PC-3 (cell line): ENCODE measurements around the gene ACTL8. TPM values are rescaled to one million over a fixed set of nuclear protein-coding genes. Genes with fewer than 3 reads are reported as not detected.

Experiments used
- ATAC-seq: fragments of 200-7000 bp; cut with Tn5 transposase; 2 replicates; pipeline ENCODE4 v1.9.1; 2020; ENCODE audit warnings: mild to moderate bottlenecking, moderate library complexity
- BruUV-seq: library from RNA; stranded (reverse); fragments of 400-500 nt; replicated peaks from 2 replicates; lab custom pipeline; 2021; lab: Mats Ljungman, UMichigan
- CTCF ChIA-PET: fragments of 300-600 bp; sonication (Branson Sonifier 250); formaldehyde crosslinking; loops from one replicate; lab custom pipeline; 2022; ENCODE audit warnings: antibody characterized with exemption; lab: Charles Lee
- POLR2A ChIA-PET: fragments of 300-600 bp; sonication (Branson Sonifier 250); formaldehyde crosslinking; loops from one replicate; lab custom pipeline; 2022; ENCODE audit warnings: antibody characterized with exemption; ENCODE audit not compliant: unreplicated experiment; lab: Charles Lee
- DNase-seq: peaks from one replicate; pipeline ENCODE4 v3.0.0-alpha.2; 2015
- H2AFZ ChIP-seq: fragments of 300-600 bp; sonication (generic); 2 replicates; pipeline ENCODE4 v1.6.0; 2016; ENCODE audit warnings: antibody characterized with exemption, low read length
- H3F3A ChIP-seq: fragments of 300-600 bp; sonication (generic); one replicate; pipeline ENCODE4 v1.6.0; 2017; ENCODE audit warnings: antibody characterized with exemption, low read length, control low read depth, mild to moderate bottlenecking; ENCODE audit not compliant: unreplicated experiment
- H3K27ac ChIP-seq: fragments of 300-600 bp; sonication (generic); 2 replicates; pipeline ENCODE4 v1.5.1; 2016; ENCODE audit warnings: mild to moderate bottlenecking, low read length
- H3K27me3 ChIP-seq: fragments of 300-600 bp; sonication (generic); 2 replicates; pipeline ENCODE4 v1.6.1; 2016; ENCODE audit warnings: low read length, mixed read lengths
- H3K36me3 ChIP-seq: fragments of 300-600 bp; sonication (generic); 2 replicates; pipeline ENCODE4 v1.6.1; 2016; ENCODE audit warnings: low read depth, mixed run types, low read length, mixed read lengths
- H3K4me1 ChIP-seq: fragments of 300-600 bp; sonication (generic); 2 replicates; pipeline ENCODE4 v1.5.1; 2016; ENCODE audit warnings: low read length; ENCODE audit not compliant: insufficient read depth
- H3K4me2 ChIP-seq: fragments of 300-600 bp; sonication (generic); 2 replicates; pipeline ENCODE4 v1.6.0; 2016; ENCODE audit warnings: low read length
- H3K4me3 ChIP-seq: fragments of 300-600 bp; sonication (generic); 2 replicates; pipeline ENCODE4 v1.5.1; 2016; ENCODE audit warnings: mild to moderate bottlenecking, low read length, mixed read lengths
- H3K79me2 ChIP-seq: fragments of 300-600 bp; sonication (generic); 2 replicates; pipeline ENCODE4 v1.6.1; 2017; ENCODE audit warnings: low read length, mixed read lengths
- H3K9ac ChIP-seq: fragments of 300-600 bp; sonication (generic); 2 replicates; pipeline ENCODE4 v1.6.0; 2016; ENCODE audit warnings: mild to moderate bottlenecking, low read length
- H3K9me2 ChIP-seq: fragments of 300-600 bp; sonication (generic); replicated peaks from 2 replicates; pipeline ENCODE4 v1.6.1; 2016; ENCODE audit warnings: mixed run types, low read length, mixed read lengths
- H3K9me3 ChIP-seq: fragments of 300-600 bp; sonication (generic); 2 replicates; pipeline ENCODE4 v1.6.1; 2016; ENCODE audit warnings: low read length, mixed read lengths
- H4K20me1 ChIP-seq: fragments of 300-600 bp; sonication (generic); 2 replicates; pipeline ENCODE4 v1.6.1; 2016; ENCODE audit warnings: low read length, mixed read lengths
- EZH2 ChIP-seq: fragments of 300-600 bp; sonication (generic); IDR thresholded peaks from one replicate; pipeline ENCODE4 v1.6.1; 2017; ENCODE audit warnings: antibody characterized with exemption, mild to moderate bottlenecking, low read length; ENCODE audit not compliant: unreplicated experiment
- EZH2phosphoT487 ChIP-seq: fragments of 300-600 bp; sonication (generic); IDR thresholded peaks from 2 replicates; pipeline ENCODE4 v1.6.1; 2018; ENCODE audit warnings: mild to moderate bottlenecking, antibody characterized with exemption, low read length, borderline replicate concordance
- intact Hi-C: fragments of 100-400 bp; cut with micrococcal nuclease; formaldehyde crosslinking; loops from 2 replicates; pipeline ENCODE4 v1.9.0; 2023
- total RNA-seq: library from RNA; depleted of rRNA; stranded (reverse); fragments of >200 nt; gene quantifications from 2 replicates; pipeline ENCODE4 v1.2.3, GENCODE V29; 2014
- TF ChIP-seq, protein P1 (sequence below): fragments of 300-600 bp; sonication (generic); conservative IDR thresholded peaks from 2 replicates; pipeline ENCODE4 v1.5.1; 2017; ENCODE audit warnings: antibody characterized with exemption, low read depth, mild to moderate bottlenecking, low read length

Gene ACTL8
- total RNA-seq, 1 experiment from 2014 or later, result not detected

DNA sequence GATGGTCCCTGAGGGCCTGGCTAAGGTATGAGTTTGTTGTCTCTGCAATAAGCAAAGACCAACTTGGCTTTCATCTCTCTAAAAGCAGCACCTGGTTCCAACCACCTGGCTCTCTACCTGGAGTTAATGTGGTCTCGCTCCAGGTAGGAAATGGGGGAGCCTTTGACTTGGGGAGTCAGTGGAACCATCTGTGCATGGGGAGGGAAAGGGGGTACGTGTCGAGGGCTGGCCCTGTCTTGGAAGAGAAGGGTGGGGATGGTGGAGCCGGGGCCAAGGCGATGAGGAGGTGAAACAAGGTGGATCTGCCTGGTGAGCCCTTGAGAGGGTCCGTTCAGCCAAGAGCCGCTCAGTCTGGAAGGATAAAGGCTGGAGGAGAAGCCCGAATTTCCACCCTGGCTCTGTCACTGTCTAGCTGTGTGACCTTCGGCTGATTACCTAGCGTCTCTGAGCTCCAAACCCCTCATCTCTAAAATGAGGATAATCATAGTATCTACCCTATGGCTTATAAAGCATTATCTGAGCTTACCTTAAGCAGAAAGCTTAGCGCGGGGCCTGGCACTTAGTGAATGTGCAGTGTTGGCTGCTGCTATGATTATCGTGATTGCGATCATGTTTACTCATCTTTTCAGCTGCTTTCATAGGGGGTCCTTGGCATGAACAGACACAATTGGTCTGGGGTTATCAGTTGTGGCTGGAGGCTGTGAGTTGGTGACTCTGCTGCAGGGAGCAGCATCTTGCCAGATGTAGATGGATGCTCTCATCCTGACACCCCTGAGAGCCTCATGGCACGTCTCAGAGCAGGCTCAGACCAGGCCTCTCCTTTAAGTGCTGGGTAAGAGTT, 78.7 kb downstream of the ACTL8 start:
- Histone ChIP-seq H3K9me2 (no peaks in the 10 kb centered on the region), H4K20me1 (no peaks in the 10 kb centered on the region), H3K36me3 (no peaks in the 10 kb centered on the region), H3K27me3 (peaks cover 33% of the 10 kb centered on the region), H3K4me2 (no peak overlapping the region), H3K4me3 (no peak overlapping the region), H3K27ac (no peak overlapping the region), H3K9me3 (no peaks in the 10 kb centered on the region), H3F3A (no peaks in the 10 kb centered on the region), H3K4me1 (no peaks in the 10 kb centered on the region), H3K9ac (no peak overlapping the region), H3K79me2 (no peaks in the 10 kb centered on the region), H2AFZ (no peak overlapping the region)
- TF ChIP-seq EZH2phosphoT487 (no peak), EZH2 (no peak)
- TF ChIP-seq, protein P1, sequence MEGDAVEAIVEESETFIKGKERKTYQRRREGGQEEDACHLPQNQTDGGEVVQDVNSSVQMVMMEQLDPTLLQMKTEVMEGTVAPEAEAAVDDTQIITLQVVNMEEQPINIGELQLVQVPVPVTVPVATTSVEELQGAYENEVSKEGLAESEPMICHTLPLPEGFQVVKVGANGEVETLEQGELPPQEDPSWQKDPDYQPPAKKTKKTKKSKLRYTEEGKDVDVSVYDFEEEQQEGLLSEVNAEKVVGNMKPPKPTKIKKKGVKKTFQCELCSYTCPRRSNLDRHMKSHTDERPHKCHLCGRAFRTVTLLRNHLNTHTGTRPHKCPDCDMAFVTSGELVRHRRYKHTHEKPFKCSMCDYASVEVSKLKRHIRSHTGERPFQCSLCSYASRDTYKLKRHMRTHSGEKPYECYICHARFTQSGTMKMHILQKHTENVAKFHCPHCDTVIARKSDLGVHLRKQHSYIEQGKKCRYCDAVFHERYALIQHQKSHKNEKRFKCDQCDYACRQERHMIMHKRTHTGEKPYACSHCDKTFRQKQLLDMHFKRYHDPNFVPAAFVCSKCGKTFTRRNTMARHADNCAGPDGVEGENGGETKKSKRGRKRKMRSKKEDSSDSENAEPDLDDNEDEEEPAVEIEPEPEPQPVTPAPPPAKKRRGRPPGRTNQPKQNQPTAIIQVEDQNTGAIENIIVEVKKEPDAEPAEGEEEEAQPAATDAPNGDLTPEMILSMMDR, result no peak
- POLR2A ChIA-PET, result no interaction called here
- BruUV-seq, result no TSS peak
- DNase-seq (no peak), ATAC-seq (no peak)
- intact Hi-C loops, result no loop called here
- CTCF ChIA-PET, result no interaction called here

DNA sequence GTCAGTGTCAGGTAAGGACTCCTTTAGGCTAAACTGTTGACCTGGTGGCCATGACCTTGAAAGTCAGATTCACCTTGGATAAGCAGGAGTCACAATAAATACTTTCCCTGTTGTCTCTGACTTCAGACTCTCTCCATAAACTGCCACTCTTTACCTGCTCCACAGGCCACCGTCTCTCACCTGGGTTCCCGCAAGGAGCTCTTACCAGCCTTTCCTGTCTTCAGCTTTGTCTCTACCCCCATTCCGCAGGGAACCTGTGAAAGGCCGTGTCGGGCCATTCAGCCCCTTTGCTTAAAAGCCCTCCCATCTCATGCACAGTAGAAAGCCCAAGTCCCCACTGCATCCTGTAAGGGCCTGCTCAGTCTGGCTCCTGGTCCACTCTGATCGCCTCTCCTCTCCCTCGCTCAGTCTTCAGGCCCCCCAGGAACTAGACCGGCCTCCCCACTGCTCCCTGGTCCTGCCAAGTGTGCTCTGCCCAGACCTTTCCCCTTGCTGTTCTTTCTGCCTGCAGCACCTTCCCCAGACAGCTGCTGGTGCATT, 79.5 kb downstream of the ACTL8 start:
- POLR2A ChIA-PET, result no interaction called here

More for the DNA sequence above, 79.5 kb downstream of the ACTL8 start:
- Histone ChIP-seq H2AFZ (no peak overlapping the region), H3K9me2 (no peaks in the 10 kb centered on the region), H3K4me2 (no peak overlapping the region), H3K4me1 (no peaks in the 10 kb centered on the region), H3K9me3 (no peaks in the 10 kb centered on the region), H3K36me3 (no peaks in the 10 kb centered on the region), H4K20me1 (no peaks in the 10 kb centered on the region), H3F3A (no peaks in the 10 kb centered on the region), H3K9ac (no peak overlapping the region), H3K27ac (no peak overlapping the region), H3K4me3 (no peak overlapping the region), H3K27me3 (peaks cover 27% of the 10 kb centered on the region), H3K79me2 (no peaks in the 10 kb centered on the region)
- ATAC-seq (no peak), DNase-seq (no peak)
- CTCF ChIA-PET, result no interaction called here
- no TSS peak for BruUV-seq
- TF ChIP-seq EZH2, result no peak
- TF ChIP-seq, protein P1, result no peak
- TF ChIP-seq EZH2phosphoT487, result no peak
- intact Hi-C loops, result no loop called here
